ENCODE results near the gene EPHA7. TPM values are rescaled to one million over a fixed set of nuclear protein-coding genes. Genes with fewer than 3 reads are reported as not detected.

The EPHA7 gene
- total and polyA plus RNA-seq, 7 donors, result 0.01 to 0.75 (median 0.10) TPM

DNA sequence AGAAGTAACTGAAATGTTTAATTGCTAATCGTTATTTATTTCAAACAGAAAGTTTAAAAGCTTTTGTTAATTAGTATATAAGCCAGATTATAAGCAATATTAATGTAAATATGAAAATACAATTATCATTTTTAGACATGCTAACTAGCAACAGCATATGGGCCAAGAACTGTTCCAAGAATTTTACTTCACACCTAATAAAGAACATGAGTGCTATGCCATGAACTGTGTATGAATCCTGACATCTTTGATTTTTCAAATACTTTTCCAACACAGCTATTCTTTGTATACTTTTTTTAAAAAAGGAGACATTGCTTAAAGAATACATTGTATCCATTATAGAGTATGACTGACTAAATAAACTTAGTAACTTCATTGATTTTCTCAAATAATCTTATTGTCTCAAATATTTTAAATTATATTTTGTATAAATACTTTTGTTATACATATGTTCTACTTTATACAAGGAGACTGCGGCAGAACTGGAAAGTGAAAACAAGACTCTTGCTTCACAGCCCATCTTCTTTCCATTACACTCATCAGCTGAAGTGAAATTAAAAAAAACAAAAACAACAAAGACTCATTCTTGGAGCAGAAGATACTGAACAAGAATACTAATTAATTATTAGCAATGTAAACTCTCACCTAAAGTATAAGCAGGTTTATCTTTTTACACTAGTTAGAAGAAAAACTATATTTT lies 89.9 kb downstream of the EPHA7 start:
- WGBS, 3 donors, result 79 to 87% (median 86%) methylated on average over 2 of the region's 2 CpGs
- Histone ChIP-seq H3K36me3 (ENCODE audit: insufficient read depth in 1 of 2, low read depth in 1 of 2) (no peaks in the 10 kb centered on the region), H3K27ac (no peak overlapping the region), H3K4me3 (no peak overlapping the region), H3K4me1 (no peaks in the 10 kb centered on the region), H3K27me3 (ENCODE audit: insufficient read depth in 3 of 3, low read length in 2 of 3) (no peaks in the 10 kb centered on the region), H3K9me3 (no peaks in the 10 kb centered on the region)
- intact Hi-C loops (cut with DNase I), result no loop called here
- DNase-seq, result no peak
- TF ChIP-seq, protein P1, sequence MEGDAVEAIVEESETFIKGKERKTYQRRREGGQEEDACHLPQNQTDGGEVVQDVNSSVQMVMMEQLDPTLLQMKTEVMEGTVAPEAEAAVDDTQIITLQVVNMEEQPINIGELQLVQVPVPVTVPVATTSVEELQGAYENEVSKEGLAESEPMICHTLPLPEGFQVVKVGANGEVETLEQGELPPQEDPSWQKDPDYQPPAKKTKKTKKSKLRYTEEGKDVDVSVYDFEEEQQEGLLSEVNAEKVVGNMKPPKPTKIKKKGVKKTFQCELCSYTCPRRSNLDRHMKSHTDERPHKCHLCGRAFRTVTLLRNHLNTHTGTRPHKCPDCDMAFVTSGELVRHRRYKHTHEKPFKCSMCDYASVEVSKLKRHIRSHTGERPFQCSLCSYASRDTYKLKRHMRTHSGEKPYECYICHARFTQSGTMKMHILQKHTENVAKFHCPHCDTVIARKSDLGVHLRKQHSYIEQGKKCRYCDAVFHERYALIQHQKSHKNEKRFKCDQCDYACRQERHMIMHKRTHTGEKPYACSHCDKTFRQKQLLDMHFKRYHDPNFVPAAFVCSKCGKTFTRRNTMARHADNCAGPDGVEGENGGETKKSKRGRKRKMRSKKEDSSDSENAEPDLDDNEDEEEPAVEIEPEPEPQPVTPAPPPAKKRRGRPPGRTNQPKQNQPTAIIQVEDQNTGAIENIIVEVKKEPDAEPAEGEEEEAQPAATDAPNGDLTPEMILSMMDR (IDR thresholded peaks at IDR 0.05), result no peak
- ATAC-seq, result no peak

DNA sequence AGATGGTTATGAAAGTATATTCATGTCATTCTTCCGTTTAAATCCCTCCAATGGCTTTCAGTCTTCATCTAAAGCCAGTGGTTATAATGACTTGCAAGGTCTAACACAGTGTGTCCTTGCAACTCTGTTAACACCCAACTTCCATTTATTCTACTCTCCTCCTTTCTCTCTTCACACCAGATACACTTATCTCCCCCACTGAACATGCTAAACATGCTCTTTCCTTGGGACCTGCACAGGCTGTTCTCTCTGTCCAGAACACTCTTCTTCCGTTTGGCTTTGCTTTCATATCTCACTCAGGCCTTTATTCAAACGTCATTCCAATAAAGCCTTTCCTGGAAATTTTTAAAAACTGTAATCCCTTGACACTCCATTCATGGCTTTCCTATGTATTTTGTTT lies 91.5 kb downstream of the EPHA7 start:
- intact Hi-C loops (cut with DNase I), result no loop called here
- H3K9me3 ChIP-seq, result no peaks in the 10 kb centered on the region
- DNase-seq, result no peak
- no peaks in the 10 kb centered on the region for H3K27me3 ChIP-seq (ENCODE audit: insufficient read depth in 3 of 3, low read length in 2 of 3)
- no peaks in the 10 kb centered on the region for H3K4me1 ChIP-seq
- no peaks in the 10 kb centered on the region for H3K36me3 ChIP-seq (ENCODE audit: insufficient read depth in 1 of 2, low read depth in 1 of 2)
- WGBS, 3 donors, result 61 to 64% (median 62%) methylated on average over 3 of the region's 3 CpGs
- H3K27ac ChIP-seq, result no peak overlapping the region
- TF ChIP-seq, protein P1 (IDR thresholded peaks at IDR 0.05), result no peak
- no peak overlapping the region for H3K4me3 ChIP-seq
- no peak for ATAC-seq

DNA sequence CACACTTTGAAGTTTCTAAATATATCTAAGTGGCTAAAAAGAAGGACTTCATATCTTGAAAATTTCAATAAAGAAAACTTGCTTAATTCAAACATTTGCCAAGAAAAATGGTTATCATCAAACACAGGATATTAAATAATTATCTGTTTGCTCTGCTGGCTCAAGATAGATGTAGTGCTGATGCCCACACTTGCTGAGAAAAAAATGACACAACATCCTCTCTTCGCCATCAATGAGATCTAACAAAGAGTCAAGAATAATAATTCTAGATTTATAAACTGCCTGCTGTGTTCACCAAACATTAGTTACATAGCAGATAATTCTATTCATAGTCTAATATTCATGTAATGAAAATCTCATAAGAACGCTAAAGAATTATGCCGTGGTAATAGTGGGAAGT lies 93.6 kb downstream of the EPHA7 start:
- ATAC-seq (no peak), DNase-seq (no peak)
- Histone ChIP-seq H3K4me3 (no peak overlapping the region), H3K4me1 (no peaks in the 10 kb centered on the region), H3K36me3 (ENCODE audit: insufficient read depth in 1 of 2, low read depth in 1 of 2) (no peaks in the 10 kb centered on the region), H3K9me3 (no peaks in the 10 kb centered on the region), H3K27me3 (ENCODE audit: insufficient read depth in 3 of 3, low read length in 2 of 3) (no peaks in the 10 kb centered on the region), H3K27ac (no peak overlapping the region)
- TF ChIP-seq, protein P1 (IDR thresholded peaks at IDR 0.05), result no peak
- WGBS, 3 donors, result 91 to 95% (median 92%) methylated on average over 3 of the region's 3 CpGs
- intact Hi-C loops (cut with DNase I), result no loop called here

DNA sequence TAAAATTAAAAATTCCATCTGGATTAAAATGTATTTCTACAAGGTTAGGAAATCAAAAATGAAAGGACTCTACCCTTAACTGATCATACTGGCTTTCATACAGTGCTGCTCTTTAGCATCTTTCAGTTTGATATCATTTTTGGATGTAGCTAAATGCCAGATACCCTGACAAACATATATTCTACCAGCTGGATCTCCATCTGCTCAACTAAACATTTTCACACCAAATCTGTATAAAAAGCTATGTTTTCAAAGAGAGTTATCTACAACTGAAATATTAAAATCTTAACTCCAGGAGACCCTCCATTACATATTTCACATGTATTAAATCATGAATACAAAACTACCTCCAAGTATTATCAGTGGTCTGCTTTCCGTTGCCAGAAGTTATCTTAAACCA lies 95.7 kb downstream of the EPHA7 start:
- Histone ChIP-seq H3K4me3 (no peak overlapping the region), H3K4me1 (no peaks in the 10 kb centered on the region), H3K9me3 (no peaks in the 10 kb centered on the region), H3K36me3 (ENCODE audit: insufficient read depth in 1 of 2, low read depth in 1 of 2) (no peaks in the 10 kb centered on the region), H3K27ac (no peak overlapping the region), H3K27me3 (ENCODE audit: insufficient read depth in 3 of 3, low read length in 2 of 3) (no peaks in the 10 kb centered on the region)
- intact Hi-C loops (cut with DNase I), result no loop called here
- ATAC-seq, result no peak
- TF ChIP-seq, protein P1 (IDR thresholded peaks at IDR 0.05), result no peak
- 78 to 88% (median 88%) methylated on average over 1 of the region's 1 CpG for WGBS, 3 donors
- DNase-seq, result no peak

DNA sequence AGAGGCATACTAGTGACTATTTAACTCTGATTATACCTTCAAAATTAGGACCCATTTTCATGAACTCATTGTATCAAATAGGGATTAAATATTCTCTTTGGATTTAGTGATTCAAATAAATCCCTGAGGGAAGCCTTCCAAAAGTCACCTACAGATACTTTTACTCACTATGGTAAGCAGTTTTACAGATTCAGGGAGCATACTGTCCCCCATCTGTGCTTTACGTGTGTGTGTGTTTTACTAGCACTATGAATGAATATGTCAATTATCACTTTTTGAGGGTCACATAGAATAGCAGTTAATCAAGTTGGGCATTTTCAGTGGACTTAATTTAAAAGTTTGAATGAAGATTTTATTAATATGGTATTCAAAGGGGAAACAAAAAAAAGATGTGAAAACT lies 96.7 kb downstream of the EPHA7 start:
- intact Hi-C loops (cut with DNase I), result no loop called here
- 85 to 95% (median 88%) methylated on average over 1 of the region's 1 CpG for WGBS, 3 donors
- ATAC-seq (no peak), DNase-seq (no peak)
- Histone ChIP-seq H3K9me3 (no peaks in the 10 kb centered on the region), H3K36me3 (ENCODE audit: insufficient read depth in 1 of 2, low read depth in 1 of 2) (no peaks in the 10 kb centered on the region), H3K4me1 (no peaks in the 10 kb centered on the region), H3K27me3 (ENCODE audit: insufficient read depth in 3 of 3, low read length in 2 of 3) (no peaks in the 10 kb centered on the region), H3K4me3 (no peak overlapping the region), H3K27ac (no peak overlapping the region)
- TF ChIP-seq, protein P1 (IDR thresholded peaks at IDR 0.05), result no peak
